SK-N-MC (cell line): ENCODE results near the gene SLC5A2.

ENCODE experiments used
- EZH2 ChIP-seq: fragments of 200-600 bp; sonication (generic); IDR thresholded peaks from one replicate; pipeline ENCODE4 v1.6.1; 2017; ENCODE audit warnings: antibody characterized with exemption
- FOXP2 ChIP-seq: optimal IDR thresholded peaks from 2 replicates; pipeline ENCODE3; 2011; ENCODE audit warnings: mild to moderate bottlenecking, moderate library complexity; ENCODE audit not compliant: insufficient read depth; ENCODE audit errors: extremely low read length, control extremely low read depth
- POLR2AphosphoS5 ChIP-seq: IDR thresholded peaks from 2 replicates; pipeline ENCODE4 v1.6.1; 2012; ENCODE audit warnings: mild to moderate bottlenecking, low read depth, low read length, borderline replicate concordance

DNA sequence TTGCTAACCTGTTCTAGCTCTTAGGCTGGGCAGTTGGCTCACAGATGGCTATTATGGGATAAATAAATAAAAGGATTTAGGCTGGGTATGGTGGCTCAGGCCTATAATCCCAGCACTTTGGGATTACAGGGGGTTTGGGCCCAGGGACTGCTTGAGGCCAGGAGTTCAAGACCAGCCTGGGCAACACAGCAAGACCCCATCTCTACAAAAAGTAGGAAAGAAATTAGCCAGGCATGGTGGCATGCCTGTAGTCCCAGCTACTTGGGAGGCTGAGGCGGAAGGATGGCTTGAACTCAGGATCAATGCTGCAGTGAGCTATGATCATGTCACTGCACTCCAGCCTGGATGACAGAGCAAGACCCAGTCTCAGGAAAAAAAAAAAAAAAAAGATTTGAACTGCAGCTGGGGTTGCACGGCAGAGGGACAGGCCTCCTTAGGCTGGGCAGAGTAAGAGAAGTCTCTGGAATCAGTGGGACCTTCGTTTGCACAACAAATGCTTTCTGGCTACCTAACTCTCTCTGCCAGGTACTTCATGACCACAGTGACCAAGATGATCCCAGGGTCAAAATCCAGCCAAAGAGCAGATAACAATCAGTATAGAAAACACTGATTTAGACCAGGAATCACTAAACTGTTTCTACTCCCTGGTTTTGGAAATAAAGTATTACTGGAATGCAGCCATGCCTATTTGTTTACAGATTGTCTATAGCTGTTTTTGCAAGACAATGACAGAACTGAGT lies 18.5 kb downstream of the SLC5A2 start:
- TF ChIP-seq EZH2 = no peak
- TF ChIP-seq POLR2AphosphoS5 = no peak
- no peak for TF ChIP-seq FOXP2
